Activated T-cell treated with anti-CD3 and anti-CD28 coated beads, Interleukin-2, amount 50 U/mL, for 48 hours (primary cell): ENCODE measurements around the gene PANK2.
A peak's percentile ranks its signal among the peaks of the same experiment; 100 is the strongest.
"Not testable (repeated sequence)": the region's sequence is repeated elsewhere in the genome, so short reads cannot be mapped to it uniquely, and the experiment has no call there.

Experiments
- DNase-seq, 2 experiments: peaks; one replicate each; pipeline ENCODE4 v3.0.0-alpha.2; 2020

The PANK2 gene

GRCh38 chr20:3888622-3889488, at the start of gene PANK2:
PANK2 (plus strand) TSS chr20:3889387.
- peak; percentile 98 for DNase-seq

DNA sequence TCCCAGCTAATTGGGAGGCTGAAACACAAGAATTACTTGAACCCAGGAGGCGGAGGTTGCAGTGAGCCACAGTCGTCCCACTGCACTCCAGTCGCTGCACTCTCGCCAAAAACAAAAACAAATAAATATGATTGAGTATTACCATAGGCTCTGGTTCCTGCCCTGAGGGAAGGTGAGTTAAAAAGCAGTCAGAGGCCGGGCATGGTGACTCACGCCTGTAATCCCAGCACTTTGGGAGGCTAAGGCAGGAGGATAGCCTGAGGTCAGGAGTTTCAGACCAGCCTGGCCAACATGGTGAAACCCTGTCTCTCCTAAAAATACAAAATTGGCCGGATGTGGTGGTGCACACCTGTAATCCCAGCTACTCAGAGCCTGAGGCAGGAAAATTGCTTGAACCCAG, 49.0 kb upstream of the PANK2 start:
- DNase-seq, result not testable (repeated sequence)

DNA sequence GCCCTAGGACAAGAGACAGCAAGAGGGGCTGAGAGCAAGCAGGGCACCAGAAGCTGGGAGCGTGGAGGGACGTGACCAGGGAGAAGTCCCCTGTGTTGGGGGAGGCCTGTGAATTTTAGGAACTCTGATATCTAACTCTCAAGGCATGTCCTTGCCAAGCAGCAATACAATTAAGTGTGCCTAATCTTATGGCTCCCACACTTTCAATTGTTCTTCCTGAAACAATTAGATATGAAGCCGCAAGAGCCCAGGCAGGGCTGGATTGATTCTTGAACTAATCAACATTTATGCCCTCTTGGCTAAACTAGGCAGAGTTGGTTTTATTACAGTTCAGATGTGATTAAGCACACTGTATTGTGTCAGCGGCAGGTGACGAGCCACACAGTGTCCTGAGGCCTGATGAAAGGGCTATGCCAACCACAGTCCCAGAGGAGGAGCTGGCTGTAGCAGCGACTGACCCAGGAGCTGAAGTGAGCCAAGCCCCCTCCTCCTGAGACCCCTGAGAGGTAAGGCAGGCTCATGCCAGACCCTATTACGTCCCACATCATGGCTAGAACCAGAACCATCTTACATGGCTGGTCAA, 46.7 kb upstream of the PANK2 start:
- DNase-seq, result no peak

DNA sequence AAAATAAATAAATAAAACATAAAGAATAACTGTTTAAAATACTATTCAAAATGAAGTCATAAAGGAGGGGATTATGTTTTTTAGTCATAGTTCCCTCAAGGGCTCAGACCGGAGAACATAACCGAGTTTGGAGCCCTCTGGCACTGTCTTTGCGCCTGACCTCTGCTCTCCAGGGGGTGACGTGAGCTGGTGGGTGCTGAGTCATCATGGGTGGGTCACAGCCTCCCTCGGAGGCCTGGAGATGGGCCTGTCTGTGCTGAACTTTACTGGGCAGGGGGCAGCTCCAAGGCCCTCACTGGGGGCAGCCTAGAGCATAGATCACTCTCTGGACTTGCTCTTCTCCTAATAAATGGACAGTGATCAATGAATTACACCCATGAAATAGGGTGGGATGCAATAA, 45.7 kb upstream of the PANK2 start:
- DNase-seq, result no peak

- DNase-seq, result not testable (repeated sequence)
Observed at GRCh38 chr20:3843990-3844619, 45.1 kb upstream of the PANK2 start.

DNA sequence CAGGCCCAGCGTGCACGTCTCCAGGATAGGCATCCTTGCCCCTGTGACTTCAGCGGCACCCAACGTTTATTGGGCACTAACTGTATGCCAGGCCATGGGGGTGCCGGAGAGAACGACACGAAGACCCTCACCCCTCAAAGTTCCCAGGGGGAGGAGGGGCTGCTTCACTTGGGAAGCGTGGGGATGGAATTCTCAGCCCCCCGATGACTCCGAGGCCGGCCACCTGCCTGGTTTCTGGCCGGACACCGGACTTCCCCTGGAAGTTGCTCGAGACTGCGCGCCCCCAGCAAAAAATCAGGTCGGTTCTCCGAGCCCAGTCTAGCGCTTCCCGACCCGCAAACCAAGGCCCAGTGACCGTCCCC, 42.8 kb upstream of the PANK2 start:
- DNase-seq, result peak in 1 of 2 experiments; percentile 50

- peak; percentile 91 to 94 for DNase-seq
Observed at GRCh38 chr20:3846740-3847428, 42.3 kb upstream of the PANK2 start, which contains the start of gene MAVS. MAVS (plus strand) TSS chr20:3846834; CDS start chr20:3854625, 7,791 bp downstream.

DNA sequence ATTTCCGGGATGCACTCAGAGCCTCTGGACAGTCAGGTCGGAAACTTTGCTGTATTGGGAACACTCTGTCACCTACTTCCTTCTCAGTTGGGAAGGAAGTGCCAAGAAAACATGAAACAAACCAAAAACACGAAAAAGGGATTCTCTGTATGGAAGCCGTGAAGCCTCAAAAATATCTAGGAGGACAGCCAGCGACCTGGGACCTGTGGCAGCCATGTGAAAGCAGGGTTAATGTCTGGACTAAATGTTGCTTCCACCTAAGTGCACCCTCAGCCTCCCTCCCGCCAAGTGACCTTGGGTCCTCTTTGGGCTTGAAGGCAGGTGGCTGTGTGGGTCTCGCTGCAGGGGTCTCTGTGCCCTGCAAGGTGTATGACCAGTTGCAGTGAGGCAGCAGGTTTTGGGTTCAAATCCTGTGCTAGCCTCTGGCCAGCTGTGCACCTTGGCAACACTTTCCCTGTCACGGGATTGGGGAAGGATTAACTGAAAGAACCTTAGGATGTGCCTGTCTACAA, 41.7 kb upstream of the PANK2 start:
- DNase-seq, result no peak

DNA sequence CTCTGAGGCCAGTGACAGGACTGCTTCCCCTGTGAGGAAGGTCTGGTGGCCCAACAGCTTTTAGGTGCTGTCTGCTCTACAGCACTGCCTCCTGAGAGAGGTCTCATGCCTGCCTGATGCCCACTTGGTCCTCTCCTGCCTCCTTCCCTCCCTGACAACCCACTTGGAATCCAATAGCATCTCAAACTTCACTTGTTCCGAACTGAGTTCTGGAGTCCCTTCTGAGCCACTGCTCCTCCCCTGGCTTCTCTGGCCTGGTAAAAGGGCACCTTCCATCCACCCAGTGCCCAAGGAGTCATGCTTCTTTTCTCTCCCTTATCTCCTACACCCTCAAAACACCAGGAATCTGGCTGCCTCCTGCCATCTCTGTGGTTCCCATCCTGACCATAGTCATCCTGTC, 40.6 kb upstream of the PANK2 start:
- DNase-seq, result no peak

DNA sequence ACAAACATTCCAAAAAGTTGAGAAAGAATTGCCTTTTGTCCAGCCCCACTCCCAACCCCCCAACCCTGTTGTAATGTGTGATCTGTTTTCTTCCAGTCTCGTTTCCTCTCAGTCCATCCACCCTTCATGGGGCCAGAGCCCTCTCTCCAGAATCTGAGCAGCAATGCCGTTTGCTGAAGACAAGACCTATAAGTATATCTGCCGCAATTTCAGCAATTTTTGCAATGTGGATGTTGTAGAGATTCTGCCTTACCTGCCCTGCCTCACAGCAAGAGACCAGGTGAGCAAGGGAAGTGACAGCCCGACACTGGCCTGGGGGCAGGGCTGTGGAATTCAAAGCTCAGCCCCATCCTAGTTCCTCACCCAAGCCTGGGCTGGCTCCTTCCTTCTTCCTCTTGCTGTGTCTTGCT, 34.7 kb upstream of the PANK2 start:
- DNase-seq, result no peak

DNA sequence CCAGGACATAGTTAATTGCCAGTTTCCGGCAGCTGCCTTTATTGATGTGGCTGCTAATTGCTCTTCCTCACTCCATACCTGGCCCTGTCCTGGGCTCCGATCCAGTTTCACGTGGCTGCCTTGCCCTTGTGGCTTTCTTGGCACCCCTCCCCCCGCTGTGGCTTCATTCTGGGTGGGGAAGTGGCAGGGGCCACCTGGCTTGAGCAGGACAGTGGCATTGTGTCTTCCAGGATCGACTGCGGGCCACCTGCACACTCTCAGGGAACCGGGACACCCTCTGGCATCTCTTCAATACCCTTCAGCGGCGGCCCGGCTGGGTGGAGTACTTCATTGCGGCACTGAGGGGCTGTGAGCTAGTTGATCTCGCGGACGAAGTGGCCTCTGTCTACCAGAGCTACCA, 31.8 kb upstream of the PANK2 start:
- DNase-seq, result no peak

- DNase-seq, result no peak
Observed at GRCh38 chr20:3858689-3859088, 30.5 kb upstream of the PANK2 start.

DNA sequence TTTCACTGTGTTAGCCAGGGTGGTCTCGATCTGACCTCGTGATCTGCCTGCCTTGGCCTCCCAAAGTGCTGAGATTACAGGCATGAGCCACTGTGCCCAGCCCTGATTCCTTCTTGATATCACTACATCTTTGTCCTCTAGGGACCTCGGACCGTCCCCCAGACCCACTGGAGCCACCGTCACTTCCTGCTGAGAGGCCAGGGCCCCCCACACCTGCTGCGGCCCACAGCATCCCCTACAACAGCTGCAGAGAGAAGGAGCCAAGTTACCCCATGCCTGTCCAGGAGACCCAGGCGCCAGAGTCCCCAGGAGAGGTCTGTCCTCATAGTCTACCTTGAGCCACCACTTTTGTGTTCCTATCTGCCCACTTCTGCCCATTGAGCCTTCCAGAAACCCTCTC, 28.0 kb upstream of the PANK2 start:
- DNase-seq, result no peak

GRCh38 chr20:3862333-3862732, 26.9 kb upstream of the PANK2 start:
- DNase-seq, result no peak

GRCh38 chr20:3863317-3863716, 25.9 kb upstream of the PANK2 start:
- no peak for DNase-seq

DNA sequence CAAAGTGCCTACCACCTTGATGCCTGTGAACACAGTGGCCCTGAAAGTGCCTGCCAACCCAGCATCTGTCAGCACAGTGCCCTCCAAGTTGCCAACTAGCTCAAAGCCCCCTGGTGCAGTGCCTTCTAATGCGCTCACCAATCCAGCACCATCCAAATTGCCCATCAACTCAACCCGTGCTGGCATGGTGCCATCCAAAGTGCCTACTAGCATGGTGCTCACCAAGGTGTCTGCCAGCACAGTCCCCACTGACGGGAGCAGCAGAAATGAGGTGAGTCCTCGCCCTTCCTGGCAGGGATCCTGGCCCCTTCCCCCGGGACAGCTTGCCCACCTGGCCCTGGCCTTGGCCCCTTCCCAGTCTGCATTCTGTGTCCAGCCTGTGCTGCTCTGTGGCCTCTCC, 24.7 kb upstream of the PANK2 start:
- no peak for DNase-seq

- no peak for DNase-seq
Observed at GRCh38 chr20:3865152-3865886, 23.9 kb upstream of the PANK2 start.

GRCh38 chr20:3865887-3866407, 23.2 kb upstream of the PANK2 start:
- no peak for DNase-seq

GRCh38 chr20:3866464-3866863, 22.7 kb upstream of the PANK2 start:
- DNase-seq, result no peak

DNA sequence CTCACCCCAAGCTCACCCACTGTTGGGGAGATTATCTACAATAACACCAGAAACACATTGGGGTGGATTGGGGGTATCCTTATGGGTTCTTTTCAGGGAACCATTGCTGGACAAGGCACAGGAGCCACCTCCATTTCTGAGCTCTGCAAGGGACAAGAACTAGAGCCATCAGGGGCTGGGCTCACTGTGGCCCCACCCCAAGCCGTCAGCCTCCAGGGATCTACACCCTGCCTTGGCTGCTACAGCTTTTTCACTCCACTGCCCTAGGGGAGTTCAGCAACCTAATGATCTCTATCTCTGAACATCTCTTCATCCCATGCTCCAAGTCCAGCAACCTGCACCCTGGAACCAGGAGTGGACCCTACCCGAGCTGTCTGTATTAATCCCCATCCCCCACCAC, 21.4 kb upstream of the PANK2 start:
- no peak for DNase-seq

- DNase-seq, result no peak
Observed at GRCh38 chr20:3869839-3870634, 19.1 kb upstream of the PANK2 start.
